Lung (tissue), 12 donors: Measurements from ENCODE around the gene CD1C. TPM values are rescaled to one million over a fixed set of nuclear protein-coding genes. Genes with fewer than 3 reads are reported as not detected.
"Not testable (repeated sequence)": the region's sequence is repeated elsewhere in the genome, so short reads cannot be mapped to it uniquely, and the experiment has no call there.

ENCODE experiments used
- ATAC-seq: fragments of 200-7000 bp; cut with Tn5 transposase; one replicate; pipeline ENCODE4 v1.9.1; 2020; ENCODE audit warnings: moderate number of reproducible peaks; ENCODE audit not compliant: insufficient read depth, low FRiP score
- DNase-seq, 3 donors: peaks; one replicate each; pipeline ENCODE4 v3.0.0-alpha.2; 2013 to 2017
- H3K27ac ChIP-seq, 2 donors: one replicate each; pipeline ENCODE4 v1.5.1; 2013; ENCODE audit warnings: mild to moderate bottlenecking in 2 of 2, moderate library complexity in 2 of 2, control low read depth in 1 of 2, inconsistent platforms in 1 of 2, low read depth in 1 of 2, low read length in 1 of 2
- H3K27me3 ChIP-seq, 3 donors: one replicate each; pipeline ENCODE4 v1.5.1; 2013; ENCODE audit warnings: low read length in 2 of 3; ENCODE audit not compliant: control insufficient read depth in 3 of 3, insufficient read depth in 3 of 3
- H3K36me3 ChIP-seq, 4 donors: one replicate each; pipeline ENCODE4 v1.5.1; 2013; ENCODE audit warnings: low read length in 4 of 4, mild to moderate bottlenecking in 1 of 4, moderate library complexity in 1 of 4; ENCODE audit not compliant: control insufficient read depth in 4 of 4, insufficient read depth in 4 of 4
- H3K4me1 ChIP-seq, 5 donors: one replicate each; pipeline ENCODE4 v1.5.1; 2013; ENCODE audit warnings: low read length in 5 of 5, mild to moderate bottlenecking in 2 of 5, moderate library complexity in 1 of 5; ENCODE audit not compliant: control insufficient read depth in 5 of 5, insufficient read depth in 5 of 5
- H3K4me3 ChIP-seq: one replicate; pipeline ENCODE4 v1.5.1; 2013; ENCODE audit warnings: mild to moderate bottlenecking, control low read depth, moderate library complexity
- H3K9ac ChIP-seq, 2 donors: one replicate each; pipeline ENCODE4 v1.5.1; 2013; ENCODE audit warnings: low read length in 2 of 2, control low read depth in 1 of 2; ENCODE audit not compliant: insufficient read depth in 1 of 2
- H3K9me3 ChIP-seq, 4 donors: one replicate each; pipeline ENCODE4 v1.5.1; 2013; ENCODE audit warnings: low read length in 3 of 4, mild to moderate bottlenecking in 1 of 4, moderate library complexity in 1 of 4; ENCODE audit not compliant: control insufficient read depth in 4 of 4, insufficient read depth in 3 of 4
- CTCF ChIP-seq: IDR thresholded peaks from 2 replicates; pipeline ENCODE4 v1.5.1; 2012; ENCODE audit warnings: mild to moderate bottlenecking; ENCODE audit errors: control extremely low read depth, extremely low read depth
- WGBS, 2 donors: extraction: QIAGEN DNeasy Blood & Tissue Kit; methylation state at CpG; one replicate each; pipeline ENCODE4 v1.1.7; 2013; 5-methylcytosine and 5-hydroxymethylcytosine counted together
- polyA plus RNA-seq, 2 donors: library from polyadenylated mRNA; stranded (reverse); fragments of 200-250 nt; gene quantifications; one replicate each; pipeline ENCODE4 v1.2.1, GENCODE V29; 2013
- total RNA-seq, 2 donors: library from RNA; depleted of rRNA in 1 of 2; stranded (reverse); fragments of >200 nt in 1 of 2; gene quantifications; one replicate each; pipeline ENCODE4 v1.2.1, GENCODE V29; 2014 to 2021
- donor health status: control.
- donor health status: control.
- donor health status: Bipolar disorder and iron deficiency.
- donor health status: healthy.
- donor health status: DM: yes; HTN: yes; CAD: no.

The CD1C gene
- total and polyA plus RNA-seq, 4 donors, result 0.92 to 2.3 (median 1.8) TPM

GRCh38 chr1:158249646-158250045, 40.1 kb upstream of the CD1C start:
- ATAC-seq, result no peak
- H3K4me3 ChIP-seq, result no peak overlapping the region
- H3K36me3 ChIP-seq, result no peaks in the 10 kb centered on the region
- no peaks in the 10 kb centered on the region for H3K27me3 ChIP-seq
- no peaks in the 10 kb centered on the region for H3K4me1 ChIP-seq
- H3K27ac ChIP-seq, result no peak overlapping the region
- DNase-seq, result no peak
- 84 to 85% methylated on average over 4 of the region's 4 CpGs for WGBS, 2 donors
- TF ChIP-seq CTCF, result no peak
- no peak overlapping the region for H3K9ac ChIP-seq
- H3K9me3 ChIP-seq, result no peaks in the 10 kb centered on the region

GRCh38 chr1:158251163-158251562, 38.6 kb upstream of the CD1C start:
- 56 to 65% methylated on average over 2 of the region's 2 CpGs for WGBS, 2 donors
- no peak for DNase-seq
- Histone ChIP-seq H3K4me3 (no peak overlapping the region), H3K36me3 (no peaks in the 10 kb centered on the region), H3K9ac (no peak overlapping the region), H3K27ac (no peak overlapping the region), H3K4me1 (no peaks in the 10 kb centered on the region), H3K9me3 (no peaks in the 10 kb centered on the region), H3K27me3 (no peaks in the 10 kb centered on the region)
- no peak for ATAC-seq
- no peak for TF ChIP-seq CTCF

GRCh38 chr1:158255656-158256055, 34.1 kb upstream of the CD1C start:
- Histone ChIP-seq H3K27me3 (no peaks in the 10 kb centered on the region), H3K4me3 (no peak overlapping the region), H3K9ac (no peak overlapping the region), H3K9me3 (no peaks in the 10 kb centered on the region), H3K27ac (no peak overlapping the region), H3K4me1 (no peaks in the 10 kb centered on the region), H3K36me3 (no peaks in the 10 kb centered on the region)
- ATAC-seq (no peak), DNase-seq (no peak)
- TF ChIP-seq CTCF, result no peak

- H3K27me3 ChIP-seq, DNase-seq: not testable (repeated sequence)
- 88 to 96% methylated on average over 9 of the region's 9 CpGs for WGBS, 2 donors
Measured at GRCh38 chr1:158256747-158257146, 33.0 kb upstream of the CD1C start.

More at GRCh38 chr1:158256747-158257146, 33.0 kb upstream of the CD1C start:
- H3K4me1 ChIP-seq, ATAC-seq, H3K4me3 ChIP-seq, H3K9ac ChIP-seq, H3K27ac ChIP-seq, H3K9me3 ChIP-seq, H3K36me3 ChIP-seq: not testable (repeated sequence)
